ENCODE data around the gene TBC1D5. TPM values are rescaled to one million over a fixed set of nuclear protein-coding genes. Genes with fewer than 3 reads are reported as not detected.

The TBC1D5 gene
- total RNA-seq, 1 donor from 2014 or later = 32.1 TPM

DNA sequence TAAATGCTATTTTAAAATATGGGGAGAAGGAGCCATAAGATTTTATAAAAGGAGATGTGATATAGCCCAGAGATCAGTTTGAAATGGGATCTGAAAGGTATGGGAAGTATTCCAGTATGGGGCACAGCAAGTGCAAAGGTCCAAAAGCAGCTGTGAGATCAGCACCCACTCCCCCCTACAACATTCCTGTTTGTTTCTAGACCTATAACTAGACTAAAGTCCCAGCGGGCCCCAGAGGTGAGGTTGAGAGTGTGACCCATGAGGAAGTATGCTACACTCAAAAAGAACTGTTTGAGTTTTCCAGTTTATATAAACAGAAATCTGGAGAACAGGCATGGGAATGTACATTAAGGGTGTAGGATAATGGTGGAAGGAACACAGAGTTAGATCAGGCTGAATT, 152.5 kb downstream of the TBC1D5 start:
- H3K4me3 ChIP-seq (ENCODE audit: low read depth, low read length) = no peak overlapping the region
- DNase-seq (ENCODE audit: low read depth) = no peak
- TF ChIP-seq, protein P1, sequence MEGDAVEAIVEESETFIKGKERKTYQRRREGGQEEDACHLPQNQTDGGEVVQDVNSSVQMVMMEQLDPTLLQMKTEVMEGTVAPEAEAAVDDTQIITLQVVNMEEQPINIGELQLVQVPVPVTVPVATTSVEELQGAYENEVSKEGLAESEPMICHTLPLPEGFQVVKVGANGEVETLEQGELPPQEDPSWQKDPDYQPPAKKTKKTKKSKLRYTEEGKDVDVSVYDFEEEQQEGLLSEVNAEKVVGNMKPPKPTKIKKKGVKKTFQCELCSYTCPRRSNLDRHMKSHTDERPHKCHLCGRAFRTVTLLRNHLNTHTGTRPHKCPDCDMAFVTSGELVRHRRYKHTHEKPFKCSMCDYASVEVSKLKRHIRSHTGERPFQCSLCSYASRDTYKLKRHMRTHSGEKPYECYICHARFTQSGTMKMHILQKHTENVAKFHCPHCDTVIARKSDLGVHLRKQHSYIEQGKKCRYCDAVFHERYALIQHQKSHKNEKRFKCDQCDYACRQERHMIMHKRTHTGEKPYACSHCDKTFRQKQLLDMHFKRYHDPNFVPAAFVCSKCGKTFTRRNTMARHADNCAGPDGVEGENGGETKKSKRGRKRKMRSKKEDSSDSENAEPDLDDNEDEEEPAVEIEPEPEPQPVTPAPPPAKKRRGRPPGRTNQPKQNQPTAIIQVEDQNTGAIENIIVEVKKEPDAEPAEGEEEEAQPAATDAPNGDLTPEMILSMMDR (conservative IDR thresholded peaks at IDR 0.05; ENCODE audit: low read depth, low read length) = no peak

DNA sequence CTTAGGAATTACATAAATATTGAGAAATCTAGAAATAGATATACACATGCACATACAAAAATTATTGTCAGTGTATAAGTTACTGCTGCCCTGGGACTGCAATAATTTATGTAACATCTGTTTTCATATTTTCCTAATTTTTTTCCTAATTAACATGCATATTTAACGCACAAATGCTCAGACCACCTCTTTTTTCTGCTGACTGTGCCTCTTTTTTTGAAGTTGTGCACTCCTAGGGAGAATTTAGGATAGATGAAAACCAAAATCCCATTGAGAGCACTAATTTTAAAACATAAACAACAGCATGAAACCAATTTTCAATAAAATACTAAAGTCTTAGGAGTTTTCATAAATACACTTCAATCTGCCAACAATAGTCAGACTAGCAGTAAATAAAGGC, 154.0 kb downstream of the TBC1D5 start:
- no peak overlapping the region for H3K4me3 ChIP-seq (ENCODE audit: low read depth, low read length)
- TF ChIP-seq, protein P1 (conservative IDR thresholded peaks at IDR 0.05; ENCODE audit: low read depth, low read length) = no peak
- DNase-seq (ENCODE audit: low read depth) = no peak

DNA sequence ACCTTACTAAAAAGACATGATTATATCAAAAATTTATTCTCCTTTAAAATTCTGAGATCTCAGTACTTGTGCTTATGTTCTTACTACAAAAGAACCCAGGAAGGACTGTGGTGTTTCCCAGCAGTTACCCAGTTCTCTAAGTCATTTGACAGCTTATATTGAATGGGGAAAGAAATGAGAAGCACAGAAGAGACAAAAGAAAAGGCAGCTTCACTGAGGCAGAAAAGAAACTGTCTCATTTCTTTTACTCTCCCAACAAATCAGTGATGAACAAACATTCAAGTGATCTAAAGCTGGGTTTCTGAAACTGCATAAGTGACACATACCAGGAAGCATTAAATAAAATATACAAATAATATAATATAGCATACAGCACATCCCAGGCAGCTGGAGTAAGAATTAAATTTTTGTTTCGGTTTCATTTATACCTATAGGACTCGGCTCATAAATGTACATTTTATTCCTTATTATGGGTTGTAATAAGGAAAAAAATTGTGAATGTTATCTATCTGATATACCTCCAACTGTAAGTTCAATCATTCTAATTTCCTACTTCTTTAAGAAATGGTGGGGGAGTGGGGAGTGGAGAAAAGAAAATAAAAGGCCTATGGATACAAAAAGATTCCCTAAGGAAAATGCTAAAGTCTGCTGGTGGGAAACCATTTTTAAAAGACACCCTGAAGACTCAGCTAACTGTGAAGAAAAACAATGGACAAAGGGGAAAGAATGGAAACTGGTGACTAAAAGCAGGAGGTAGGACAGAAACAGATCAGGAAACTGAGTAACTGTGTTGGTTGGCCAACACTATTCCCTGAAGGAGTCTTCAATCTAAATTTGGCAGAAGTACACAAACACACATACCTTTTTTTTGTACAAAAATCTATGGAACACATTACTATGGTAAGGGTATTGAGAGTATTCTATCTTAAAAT, 156.8 kb downstream of the TBC1D5 start:
- no peak overlapping the region for H3K4me3 ChIP-seq (ENCODE audit: low read depth, low read length)
- DNase-seq (ENCODE audit: low read depth) = no peak
- TF ChIP-seq, protein P1 (conservative IDR thresholded peaks at IDR 0.05; ENCODE audit: low read depth, low read length) = no peak

DNA sequence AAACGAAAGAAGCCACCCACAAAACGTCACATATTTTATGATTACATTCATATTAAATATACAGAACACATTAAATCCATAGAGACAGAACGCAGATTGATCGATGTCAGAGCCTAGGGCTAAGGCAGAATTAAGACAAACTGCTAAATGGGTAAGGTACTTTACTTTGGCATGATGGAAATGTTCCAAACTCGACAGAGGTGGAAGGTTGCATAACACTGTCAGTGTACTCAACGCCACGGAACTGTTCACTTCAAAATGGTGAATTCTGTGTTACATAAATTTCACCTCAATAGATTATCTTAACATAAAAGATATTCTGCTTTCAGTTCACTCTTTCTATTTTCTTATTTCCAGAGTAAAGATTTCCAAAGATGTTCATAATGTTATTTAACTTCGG, 158.4 kb downstream of the TBC1D5 start:
- H3K4me3 ChIP-seq (ENCODE audit: low read depth, low read length) = no peak overlapping the region
- TF ChIP-seq, protein P1 (conservative IDR thresholded peaks at IDR 0.05; ENCODE audit: low read depth, low read length) = no peak
- DNase-seq (ENCODE audit: low read depth) = no peak

DNA sequence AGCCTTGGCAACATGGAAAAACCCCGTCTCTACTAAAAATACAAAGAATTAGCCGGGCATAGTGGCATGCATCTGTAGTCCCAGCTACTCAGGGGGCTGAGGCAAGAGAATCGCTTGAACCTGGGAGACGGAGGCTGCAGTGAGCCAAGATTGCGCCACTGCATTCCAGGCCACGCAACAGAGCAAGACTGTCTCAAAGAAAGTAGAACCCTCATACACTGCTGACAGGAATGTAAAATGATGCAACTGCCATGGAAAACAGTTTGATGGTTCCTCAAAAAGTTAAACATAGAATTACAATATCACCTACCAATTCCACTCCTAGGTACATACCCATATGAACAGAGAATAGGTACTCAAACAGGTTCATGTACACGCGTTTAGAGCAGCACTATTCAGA, 158.9 kb downstream of the TBC1D5 start:
- TF ChIP-seq, protein P1 (conservative IDR thresholded peaks at IDR 0.05; ENCODE audit: low read depth, low read length) = no peak

DNA sequence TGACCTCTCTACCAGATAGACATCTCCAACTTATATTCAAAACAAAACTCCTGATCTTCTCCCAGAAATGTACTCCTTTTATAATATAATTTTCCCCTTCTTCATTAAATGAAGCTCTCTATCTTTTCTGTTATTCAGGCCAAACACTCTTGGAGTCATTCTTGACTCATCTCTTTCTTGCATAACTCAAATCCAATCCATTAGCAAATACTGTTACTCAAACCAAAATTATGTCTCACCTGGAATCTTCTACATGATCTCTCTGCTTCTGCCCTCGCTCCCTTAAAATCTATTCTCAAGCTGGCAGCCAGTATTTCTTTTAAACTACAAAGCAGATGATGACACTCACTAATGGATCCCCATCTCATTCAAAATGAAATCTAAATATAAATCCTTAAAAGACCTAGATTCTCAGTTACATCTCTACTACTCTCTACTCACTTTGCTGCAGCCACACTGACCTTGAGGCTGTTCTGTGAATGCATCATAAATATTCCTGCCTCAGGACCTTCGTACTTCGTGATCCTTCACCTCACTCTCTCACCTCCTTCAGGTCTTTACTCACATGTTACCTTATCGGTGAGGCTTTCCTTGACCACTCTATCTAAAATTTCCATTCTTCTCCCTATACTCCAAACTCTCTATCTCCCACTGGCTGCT, 160.9 kb downstream of the TBC1D5 start:
- no peak for DNase-seq (ENCODE audit: low read depth)
- H3K4me3 ChIP-seq (ENCODE audit: low read depth, low read length) = no peak overlapping the region
- TF ChIP-seq, protein P1 (conservative IDR thresholded peaks at IDR 0.05; ENCODE audit: low read depth, low read length) = no peak

More for the DNA sequence above, 158.9 kb downstream of the TBC1D5 start:
- no peak for DNase-seq (ENCODE audit: low read depth)
- no peak overlapping the region for H3K4me3 ChIP-seq (ENCODE audit: low read depth, low read length)

Measured in epithelial cell of proximal tubule (primary cell).